ENCODE measurements around the gene ABCA10. TPM values are rescaled to one million over a fixed set of nuclear protein-coding genes. Genes with fewer than 3 reads are reported as not detected.
"Not testable (repeated sequence)": the region's sequence is repeated elsewhere in the genome, so short reads cannot be mapped to it uniquely, and the experiment has no call there.

The ABCA10 gene
- polyA plus RNA-seq, 1 donor = 9.5 TPM

DNA sequence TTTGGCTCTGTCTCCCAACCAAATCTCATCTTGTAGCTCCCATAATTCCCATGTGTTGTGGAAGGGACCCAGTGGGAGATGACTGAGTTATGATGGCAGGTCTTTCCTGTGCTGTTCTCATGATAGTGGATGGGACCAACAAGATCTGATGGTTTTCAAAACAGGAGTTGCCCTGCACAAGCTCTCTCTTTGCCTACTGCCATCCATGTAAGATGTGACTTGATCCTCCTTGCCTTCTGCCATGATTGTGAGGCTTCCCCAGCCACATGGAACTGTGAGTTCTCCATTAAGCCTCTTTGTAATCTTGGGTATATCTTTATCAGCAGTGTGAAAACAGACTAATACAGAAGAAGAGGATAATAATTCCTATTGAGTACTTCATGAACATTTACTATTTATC is 60.0 kb downstream of the ABCA10 start:
- DNase-seq (ENCODE audit: low read depth) = not testable (repeated sequence)

DNA sequence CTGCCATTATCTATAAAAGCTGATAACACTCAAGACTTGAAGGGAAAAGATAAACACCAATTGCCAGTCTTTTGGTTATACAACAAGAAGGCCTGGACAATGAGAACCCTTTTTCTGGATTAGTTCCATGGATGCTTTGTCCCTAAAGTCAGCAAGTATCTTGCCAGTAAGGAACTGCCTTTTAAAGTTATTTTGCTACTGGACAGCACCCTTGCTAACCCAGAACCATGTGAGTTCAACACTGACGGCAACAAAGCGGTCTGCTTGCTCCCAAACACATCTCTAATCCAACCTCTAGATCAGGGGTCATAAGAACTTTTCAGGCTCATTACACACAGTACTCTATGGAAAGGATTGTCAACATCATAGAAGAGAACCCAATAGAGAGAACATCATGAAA is 61.7 kb downstream of the ABCA10 start:
- no peak for DNase-seq (ENCODE audit: low read depth)

DNA sequence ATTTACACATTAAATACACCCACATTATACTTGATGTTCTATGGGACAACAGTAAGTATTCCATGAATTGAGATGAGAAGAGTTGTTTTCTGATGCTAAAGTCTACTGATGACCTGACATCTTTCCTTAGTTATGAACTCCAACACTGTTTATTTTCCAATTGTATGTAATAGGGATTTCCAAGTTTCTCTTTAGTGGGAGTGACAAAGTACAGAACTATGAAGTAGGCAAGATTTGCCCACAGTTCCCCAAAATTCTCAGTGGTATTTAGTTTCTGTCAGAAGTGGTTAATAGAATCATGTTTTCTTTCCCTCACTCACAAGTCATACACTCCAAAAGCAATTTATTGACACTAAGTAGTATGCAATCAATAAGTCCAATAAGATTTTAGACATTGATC is 64.4 kb downstream of the ABCA10 start:
- DNase-seq (ENCODE audit: low read depth) = no peak

DNA sequence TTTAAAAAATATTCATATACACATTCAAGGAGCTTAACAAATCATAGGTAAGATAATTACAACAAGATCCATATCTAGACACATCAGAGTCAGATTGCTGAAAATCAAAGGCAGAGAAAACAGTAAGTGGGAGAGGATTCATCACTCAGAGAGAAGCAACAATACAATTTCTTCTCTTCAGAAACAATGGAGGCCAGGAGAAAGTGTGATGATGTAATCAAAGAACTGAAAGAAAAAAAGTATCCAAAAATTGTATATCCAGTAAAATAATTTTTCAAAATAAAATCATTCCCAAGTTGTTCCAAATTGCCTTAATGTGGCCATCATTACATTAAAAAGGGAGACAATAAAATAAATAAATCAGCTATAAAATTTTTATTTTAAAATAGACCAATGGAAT is 69.2 kb downstream of the ABCA10 start:
- DNase-seq (ENCODE audit: low read depth) = no peak

DNA sequence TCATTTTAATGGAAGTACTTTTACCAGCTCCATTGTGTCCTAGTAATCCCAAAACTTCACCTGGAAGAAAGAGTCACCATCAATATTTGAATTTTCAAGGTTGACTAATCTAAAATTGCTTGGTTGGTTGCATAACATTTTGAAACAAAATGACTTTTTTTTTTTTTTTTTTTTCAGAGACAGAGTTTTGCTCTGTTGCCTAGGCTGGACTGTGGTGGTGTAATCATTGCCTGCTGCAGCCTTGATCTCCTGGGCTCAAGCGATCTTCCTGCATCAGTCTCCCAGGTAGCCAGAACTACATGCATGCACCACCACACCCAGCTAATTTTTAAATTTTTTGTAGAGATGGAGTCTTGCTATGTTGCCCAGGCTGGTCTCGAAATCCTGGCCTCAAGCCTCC is 74.4 kb downstream of the ABCA10 start:
- DNase-seq (ENCODE audit: low read depth) = no peak

DNA sequence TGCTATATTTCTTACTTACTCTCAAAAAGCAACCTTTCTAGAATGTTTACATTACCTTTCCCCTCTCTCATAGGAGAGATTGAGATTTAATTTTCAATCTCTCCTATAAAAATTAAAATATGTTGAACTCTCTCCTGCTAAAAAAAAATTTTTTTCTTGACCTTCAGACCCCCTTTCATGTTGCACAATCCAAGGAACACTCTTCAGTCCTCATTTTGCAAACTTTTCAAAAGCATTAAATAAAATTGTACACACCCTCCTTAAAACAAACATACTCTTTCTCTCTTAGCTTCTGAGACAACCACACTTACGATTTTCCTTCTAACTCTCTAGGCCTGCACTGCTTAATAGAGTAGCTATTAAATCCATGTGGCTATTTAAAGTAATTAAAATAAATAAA is 78.3 kb downstream of the ABCA10 start:
- no peak for DNase-seq (ENCODE audit: low read depth)

- DNase-seq (ENCODE audit: low read depth) = no peak
Observed at GRCh38 chr17:69147460-69147859, 81.2 kb downstream of the ABCA10 start.

DNA sequence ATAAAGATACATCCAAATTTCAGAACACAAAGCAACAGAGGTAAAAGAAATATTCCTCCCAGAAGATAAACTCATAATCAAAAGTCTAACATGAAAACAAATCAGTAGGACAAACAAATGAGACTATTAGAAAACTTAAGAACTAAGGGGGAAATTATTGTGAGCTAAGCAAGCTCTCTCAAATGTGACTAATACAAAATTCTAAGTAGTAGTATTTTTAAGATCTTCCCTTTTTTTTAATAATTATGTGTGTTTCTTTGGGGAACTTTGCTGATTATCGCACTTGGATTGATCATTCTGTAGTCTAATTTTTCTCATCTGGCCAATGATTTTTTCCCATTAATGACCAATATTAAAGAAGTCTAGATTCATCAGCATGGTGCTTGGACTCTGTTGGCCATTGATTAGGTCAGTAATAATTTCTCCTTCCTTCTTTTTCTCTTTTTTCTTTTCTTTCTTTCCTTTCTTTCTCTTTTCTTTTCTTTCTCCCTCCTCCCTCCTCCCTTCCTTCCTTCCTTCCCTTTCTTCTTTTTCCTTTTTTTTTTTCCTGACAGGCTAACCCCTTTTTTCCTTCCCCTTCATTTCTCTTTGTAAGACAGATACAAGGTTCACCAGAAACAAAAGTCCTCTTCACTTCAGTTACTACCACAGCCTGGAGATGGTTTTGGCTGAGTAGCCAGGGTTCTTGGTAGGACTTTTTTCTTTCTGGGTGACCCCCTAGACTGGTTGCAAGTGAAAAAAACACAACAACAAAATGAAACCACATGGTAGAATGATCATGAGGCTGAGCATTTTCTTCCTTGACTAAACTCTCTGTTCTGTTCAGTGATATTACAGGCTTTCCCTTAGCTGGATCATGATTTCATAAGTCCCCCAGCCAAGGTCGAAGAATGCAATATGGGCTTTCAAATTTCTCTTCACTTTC is 84.0 kb downstream of the ABCA10 start:
- no peak for DNase-seq (ENCODE audit: low read depth)

GRCh38 chr17:69143683-69144231 is 84.9 kb downstream of the ABCA10 start:
- no peak for DNase-seq (ENCODE audit: low read depth)

GRCh38 chr17:69143151-69143550 is 85.5 kb downstream of the ABCA10 start:
- DNase-seq (ENCODE audit: low read depth) = no peak

GRCh38 chr17:69142175-69142802 is 86.3 kb downstream of the ABCA10 start:
- DNase-seq (ENCODE audit: low read depth) = peak; percentile 81

GRCh38 chr17:69141431-69142174 is 87.0 kb downstream of the ABCA10 start, which contains the start of gene ABCA6:
Gene ABCA6, minus strand, starts transcription at chr17:69141895. Its CDS starts 1,192 bp downstream, at chr17:69140703.
- DNase-seq (ENCODE audit: low read depth) = peak; percentile 61

GRCh38 chr17:69134112-69134511 is 94.5 kb downstream of the ABCA10 start:
- no peak for DNase-seq (ENCODE audit: low read depth)

DNA sequence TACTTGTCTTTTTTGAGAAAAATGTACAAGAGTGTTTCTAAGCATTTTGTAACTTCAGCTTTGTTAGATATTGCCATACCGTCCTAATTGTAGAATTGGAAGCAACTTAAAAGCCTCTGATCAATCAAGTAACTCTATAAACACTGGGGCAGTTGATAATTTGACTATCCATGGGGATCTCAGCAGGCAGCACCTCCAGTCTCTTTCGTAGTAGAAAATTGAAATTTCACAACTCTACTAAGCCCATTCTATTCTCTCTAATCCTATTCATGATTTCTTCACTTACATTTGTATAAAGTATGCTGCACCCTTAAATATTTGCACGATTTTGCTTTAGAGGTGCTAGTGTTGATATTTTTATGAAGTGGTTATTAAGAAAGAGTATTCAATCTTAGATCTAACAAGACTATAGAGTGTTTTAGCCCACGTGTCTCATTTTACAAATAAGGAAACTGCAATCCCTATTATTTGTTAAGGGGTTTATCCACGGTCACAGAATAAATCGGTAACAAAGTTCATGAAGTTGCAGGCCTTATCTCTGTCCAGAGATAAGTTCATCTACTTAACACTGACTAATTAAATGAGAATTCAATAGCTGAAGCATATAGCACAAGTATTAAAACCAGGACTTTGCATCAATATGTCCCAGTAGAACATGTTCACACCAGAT is 97.9 kb downstream of the ABCA10 start:
- DNase-seq (ENCODE audit: low read depth) = no peak

- no peak for DNase-seq (ENCODE audit: low read depth)
Observed at GRCh38 chr17:69123626-69124025, 105.0 kb downstream of the ABCA10 start.

DNA sequence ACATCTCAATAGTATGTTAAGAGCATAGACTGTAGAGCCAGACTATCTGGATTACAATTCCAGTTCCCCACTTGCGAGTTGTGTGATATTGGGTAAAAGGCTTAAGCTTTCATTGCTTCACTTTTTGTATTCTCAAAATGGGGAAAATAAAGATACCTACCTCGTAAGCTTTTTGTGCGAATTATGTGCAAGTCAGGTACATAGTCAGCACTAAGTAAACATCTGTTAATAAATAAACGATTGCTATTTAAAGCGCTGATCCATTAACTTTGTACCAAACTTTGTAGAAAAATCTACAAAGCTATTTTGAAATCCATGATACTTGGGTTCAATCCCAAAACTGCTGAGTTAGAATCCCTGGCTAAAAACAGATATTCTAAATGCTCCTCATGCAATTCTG is 106.6 kb downstream of the ABCA10 start:
- no peak for DNase-seq (ENCODE audit: low read depth)

DNA sequence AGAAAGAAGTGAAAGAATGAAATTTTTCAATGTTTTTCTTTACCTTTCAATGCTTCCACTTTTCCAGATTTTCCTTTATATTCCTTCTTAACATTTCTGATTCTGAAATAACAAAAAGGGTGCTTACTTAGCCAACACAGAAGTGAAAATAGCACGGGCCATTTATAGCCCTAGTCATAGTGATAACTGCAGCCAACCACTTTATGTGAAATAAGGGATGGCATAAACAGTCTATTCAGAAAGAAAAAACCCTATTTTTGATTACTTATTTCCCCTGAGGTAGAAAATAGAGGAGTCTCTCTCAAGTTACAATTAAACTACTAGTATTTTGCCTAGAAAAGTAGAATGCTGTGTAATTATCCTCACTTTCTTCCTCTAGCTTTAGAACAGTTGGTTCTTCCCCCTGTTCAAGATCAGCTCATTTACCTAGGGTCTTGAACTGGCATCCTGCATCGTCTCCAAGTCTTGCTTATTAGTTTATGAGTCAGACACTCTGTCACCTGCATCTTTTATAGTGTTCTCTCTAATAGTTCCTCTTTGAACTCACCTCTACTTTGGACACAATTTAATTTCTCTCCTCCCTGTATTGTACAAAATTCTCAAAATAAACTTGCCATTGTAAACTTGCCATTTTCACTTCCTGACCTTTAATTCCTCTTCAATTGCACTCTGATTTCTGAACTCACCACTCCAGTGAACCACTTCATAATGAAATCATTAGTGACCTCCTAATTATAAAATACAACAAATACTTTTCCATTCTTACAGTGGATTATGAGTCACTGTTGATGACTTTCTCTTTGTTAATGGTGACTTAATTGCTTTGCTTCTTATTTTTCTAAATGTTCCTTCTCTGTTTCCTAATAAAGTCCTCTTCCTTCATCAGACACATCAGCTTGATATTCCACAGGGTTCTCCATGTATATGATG is 110.5 kb downstream of the ABCA10 start:
- DNase-seq (ENCODE audit: low read depth) = no peak

DNA sequence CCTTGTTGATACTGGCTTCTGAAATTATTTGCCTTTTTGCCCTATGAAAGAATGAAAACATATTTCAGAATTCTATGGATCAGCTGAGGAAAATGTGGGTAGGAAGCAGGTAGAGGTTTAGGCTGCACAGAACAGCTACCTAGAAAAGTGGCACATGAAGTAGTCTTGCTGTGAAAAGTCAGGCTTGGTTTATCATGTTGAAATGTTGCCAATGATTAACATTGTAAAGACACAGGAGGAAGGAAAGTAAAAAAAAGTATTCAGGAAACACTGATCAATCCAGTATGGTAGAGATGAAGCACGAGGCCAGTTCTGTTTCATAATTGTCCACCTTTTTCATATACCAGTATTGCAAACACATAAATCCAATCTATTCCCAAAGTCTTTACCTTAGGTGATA is 116.8 kb downstream of the ABCA10 start:
- DNase-seq (ENCODE audit: low read depth) = no peak

GRCh38 chr17:69105907-69106730 is 122.5 kb downstream of the ABCA10 start:
- DNase-seq (ENCODE audit: low read depth) = no peak

Measured in forelimb muscle (tissue), 1 donor.